Esophagus squamous epithelium (tissue), 4 donors: Measurements from ENCODE around the gene TMEM255B.

Experiments
- CTCF ChIP-seq, 6 experiments: fragments of 450-650 bp in 4 of 6; fragments of 200-600 bp in 2 of 6; sonication (generic) in 2 of 6; IDR thresholded peaks; one replicate each; pipeline ENCODE4 v1.5.1; 2016 to 2019; ENCODE audit warnings: antibody characterized with exemption in 6 of 6, mild to moderate bottlenecking in 4 of 6, moderate library complexity in 4 of 6
- POLR2A ChIP-seq, 4 donors: fragments of 450-650 bp; IDR thresholded peaks; one replicate each; pipeline ENCODE4 v1.6.1; 2017; ENCODE audit warnings: antibody characterized with exemption in 4 of 4, mild to moderate bottlenecking in 4 of 4, moderate library complexity in 3 of 4

DNA sequence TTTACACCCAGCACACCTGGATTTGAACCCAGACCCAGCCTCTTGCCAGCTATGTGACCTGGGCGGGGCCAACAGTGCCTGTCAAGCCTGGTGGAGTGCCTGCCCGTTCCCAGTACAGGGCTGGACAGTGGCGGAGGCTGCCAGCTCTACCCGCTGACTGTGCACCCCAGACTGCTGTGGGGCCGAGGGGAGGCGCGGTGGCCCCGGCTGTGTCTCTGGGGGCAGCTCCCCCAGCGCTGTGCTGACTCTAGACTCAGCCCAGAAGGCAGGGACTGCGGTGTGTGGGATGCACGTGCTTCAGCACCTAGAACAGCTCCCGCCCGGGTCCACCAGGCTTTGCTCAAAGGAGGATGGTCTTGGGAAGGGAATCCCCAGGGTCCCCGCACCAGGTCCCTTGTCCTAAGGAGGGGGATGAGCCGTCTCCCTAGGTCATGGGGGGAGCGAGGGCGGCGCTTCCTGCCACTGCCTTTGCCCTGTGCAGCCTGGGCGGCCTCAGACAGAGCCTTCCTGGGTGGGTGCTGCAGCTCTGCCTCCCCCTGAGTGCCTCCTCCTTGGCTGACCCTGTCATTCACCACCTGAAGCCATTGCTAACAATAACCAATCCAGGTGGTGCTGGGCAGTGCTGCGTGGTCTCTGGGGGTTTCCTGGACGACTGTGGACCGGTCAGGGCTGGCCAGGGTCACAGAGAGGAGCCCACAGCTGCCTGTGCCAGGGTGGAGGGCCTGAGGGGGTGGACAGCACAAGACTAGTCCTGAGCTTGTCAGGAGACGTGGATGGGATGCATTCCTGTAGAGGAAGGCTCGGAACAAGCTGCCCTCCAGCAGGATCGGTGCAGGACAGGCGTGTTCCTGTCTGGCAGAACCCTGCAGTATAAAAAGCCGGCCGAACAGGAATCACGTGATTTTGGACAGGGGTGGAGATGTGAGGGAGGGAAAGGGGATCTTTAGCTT is 18.6 kb downstream of the TMEM255B start:
- TF ChIP-seq CTCF (IDR thresholded peaks at IDR 0.05) (no peak), POLR2A (IDR thresholded peaks at IDR 0.05) (no peak)
